ENCODE data around the gene RSPH9.

GRCh38 chr6:43648248-43648647, 3.4 kb downstream of the RSPH9 start:
- TF ChIP-seq CTCF (IDR thresholded peaks at IDR 0.05): no peak
- no peak for TF ChIP-seq POLR2A (IDR thresholded peaks at IDR 0.05)

Measured in heart left ventricle (tissue), 13 donors.